ENCODE data around the gene SCUBE3.

SCUBE3 gene

GRCh38 chr6:35264550-35265274 is 51.0 kb downstream of the SCUBE3 start:
- TF ChIP-seq TCF12 (IDR thresholded peaks at IDR 0.05; ENCODE audit: low read depth): no peak
- TF ChIP-seq CREB1 (IDR thresholded peaks at IDR 0.05; ENCODE audit: low read depth): no peak
- no peak for TF ChIP-seq NFIC (IDR thresholded peaks at IDR 0.05)
- TF ChIP-seq EP300 (IDR thresholded peaks at IDR 0.05; ENCODE audit: borderline replicate concordance): no peak
- no peak for TF ChIP-seq MAX (IDR thresholded peaks at IDR 0.05)
- no peak for TF ChIP-seq TEAD4 (IDR thresholded peaks at IDR 0.05)
- no peak for TF ChIP-seq YY1 (IDR thresholded peaks at IDR 0.05; ENCODE audit: low read depth)

GRCh38 chr6:35265523-35265922 is 51.8 kb downstream of the SCUBE3 start:
- no peak for TF ChIP-seq YY1 (IDR thresholded peaks at IDR 0.05; ENCODE audit: low read depth)
- TF ChIP-seq NFIC (IDR thresholded peaks at IDR 0.05): no peak
- TF ChIP-seq TCF12 (IDR thresholded peaks at IDR 0.05; ENCODE audit: low read depth): no peak
- TF ChIP-seq REST (IDR thresholded peaks at IDR 0.05; ENCODE audit: low read depth): no peak
- TF ChIP-seq CEBPB (IDR thresholded peaks at IDR 0.05): no peak
- TF ChIP-seq TAF1 (IDR thresholded peaks at IDR 0.05; ENCODE audit: low read depth): no peak
- TF ChIP-seq EGR1 (IDR thresholded peaks at IDR 0.05): no peak
- no peak for TF ChIP-seq FOXM1 (IDR thresholded peaks at IDR 0.05; ENCODE audit: borderline replicate concordance, low read depth)
- TF ChIP-seq CREB1 (IDR thresholded peaks at IDR 0.05; ENCODE audit: low read depth): no peak

- no peak for TF ChIP-seq TAF1 (IDR thresholded peaks at IDR 0.05; ENCODE audit: low read depth)
- TF ChIP-seq MAX (IDR thresholded peaks at IDR 0.05): no peak
- no peak for TF ChIP-seq CREB1 (IDR thresholded peaks at IDR 0.05; ENCODE audit: low read depth)
- no peak for TF ChIP-seq ZBTB7A (IDR thresholded peaks at IDR 0.05; ENCODE audit: low read depth)
- no peak for TF ChIP-seq YY1 (IDR thresholded peaks at IDR 0.05; ENCODE audit: low read depth)
- TF ChIP-seq TEAD4 (IDR thresholded peaks at IDR 0.05): no peak
Observed at GRCh38 chr6:35267446-35267845, 53.7 kb downstream of the SCUBE3 start.

- TF ChIP-seq NFIC (IDR thresholded peaks at IDR 0.05) (no peak), USF1 (IDR thresholded peaks at IDR 0.05) (no peak), TEAD4 (IDR thresholded peaks at IDR 0.05) (no peak), TAF1 (IDR thresholded peaks at IDR 0.05; ENCODE audit: low read depth) (no peak)
Observed at GRCh38 chr6:35267897-35268296, 54.1 kb downstream of the SCUBE3 start.

GRCh38 chr6:35272005-35272404 is 58.2 kb downstream of the SCUBE3 start:
- TF ChIP-seq EP300 (IDR thresholded peaks at IDR 0.05; ENCODE audit: borderline replicate concordance) (no peak), TAF1 (IDR thresholded peaks at IDR 0.05; ENCODE audit: low read depth) (no peak), TCF12 (IDR thresholded peaks at IDR 0.05; ENCODE audit: low read depth) (no peak), CEBPB (IDR thresholded peaks at IDR 0.05) (no peak), NFIC (IDR thresholded peaks at IDR 0.05) (no peak), REST (IDR thresholded peaks at IDR 0.05; ENCODE audit: low read depth) (no peak), MAX (IDR thresholded peaks at IDR 0.05) (no peak), YY1 (IDR thresholded peaks at IDR 0.05; ENCODE audit: low read depth) (no peak)

GRCh38 chr6:35273822-35274559 is 60.2 kb downstream of the SCUBE3 start:
- no peak for TF ChIP-seq MAX (IDR thresholded peaks at IDR 0.05)
- no peak for TF ChIP-seq ZBTB7A (IDR thresholded peaks at IDR 0.05; ENCODE audit: low read depth)
- no peak for TF ChIP-seq YY1 (IDR thresholded peaks at IDR 0.05; ENCODE audit: low read depth)
